GM13977 (cell line): Measurements from ENCODE around the gene GNAT3.

Experiments used
- DNase-seq: peaks from one replicate; pipeline ENCODE4 v3.0.0; 2012; ENCODE audit warnings: low spot score
- in situ Hi-C: fragments of 300-500 bp; cut with MboI; formaldehyde crosslinking; loops from one replicate; pipeline ENCODE4 v1.12.0; 2022; ENCODE audit warnings: low sequenced_read_pairs, low pct_unique_long_range_greater_than_20kb, mixed read lengths, inconsistent platforms; ENCODE audit not compliant: unreplicated experiment
- TF ChIP-seq, protein P1 (sequence below): IDR thresholded peaks from 2 replicates; pipeline ENCODE4 v1.5.1; 2012; ENCODE audit warnings: mild to moderate bottlenecking, control low read depth; ENCODE audit not compliant: insufficient read depth; ENCODE audit errors: extremely low read depth, missing control alignments

GNAT3 gene

DNA sequence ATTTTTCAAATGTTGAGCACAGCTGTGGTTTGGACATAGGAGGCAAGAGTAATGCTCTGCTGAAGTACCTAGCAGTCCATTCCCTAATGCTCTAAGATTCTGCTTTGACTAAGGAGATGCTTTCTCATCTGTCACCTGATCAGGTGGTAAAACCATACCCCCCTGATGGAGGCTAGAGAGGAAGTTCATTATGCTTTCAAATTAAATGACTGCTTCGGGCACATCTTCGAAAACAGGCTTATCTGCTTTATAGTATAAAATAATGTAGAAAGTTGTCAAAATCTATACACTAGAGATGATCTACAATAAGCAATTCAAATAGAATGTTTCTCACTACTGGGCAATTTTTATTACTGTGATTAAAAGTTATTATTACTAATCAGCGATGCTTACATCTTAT lies at the start of gene GNAT3:
Gene GNAT3 (minus strand): TSS at position 101 of the 400 bp plus-strand sequence. CDS start 138 bp downstream, outside the sequence.
- TF ChIP-seq, protein P1, sequence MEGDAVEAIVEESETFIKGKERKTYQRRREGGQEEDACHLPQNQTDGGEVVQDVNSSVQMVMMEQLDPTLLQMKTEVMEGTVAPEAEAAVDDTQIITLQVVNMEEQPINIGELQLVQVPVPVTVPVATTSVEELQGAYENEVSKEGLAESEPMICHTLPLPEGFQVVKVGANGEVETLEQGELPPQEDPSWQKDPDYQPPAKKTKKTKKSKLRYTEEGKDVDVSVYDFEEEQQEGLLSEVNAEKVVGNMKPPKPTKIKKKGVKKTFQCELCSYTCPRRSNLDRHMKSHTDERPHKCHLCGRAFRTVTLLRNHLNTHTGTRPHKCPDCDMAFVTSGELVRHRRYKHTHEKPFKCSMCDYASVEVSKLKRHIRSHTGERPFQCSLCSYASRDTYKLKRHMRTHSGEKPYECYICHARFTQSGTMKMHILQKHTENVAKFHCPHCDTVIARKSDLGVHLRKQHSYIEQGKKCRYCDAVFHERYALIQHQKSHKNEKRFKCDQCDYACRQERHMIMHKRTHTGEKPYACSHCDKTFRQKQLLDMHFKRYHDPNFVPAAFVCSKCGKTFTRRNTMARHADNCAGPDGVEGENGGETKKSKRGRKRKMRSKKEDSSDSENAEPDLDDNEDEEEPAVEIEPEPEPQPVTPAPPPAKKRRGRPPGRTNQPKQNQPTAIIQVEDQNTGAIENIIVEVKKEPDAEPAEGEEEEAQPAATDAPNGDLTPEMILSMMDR = no peak
- in situ Hi-C loops = no loop called here
- no peak for DNase-seq

GRCh38 chr7:80558116-80558515 lies 46.3 kb upstream of the GNAT3 start:
- TF ChIP-seq, protein P1 = no peak
- no peak for DNase-seq
- in situ Hi-C loops = no loop called here

GRCh38 chr7:80552031-80552694 lies 40.3 kb upstream of the GNAT3 start:
- in situ Hi-C loops = no loop called here

GRCh38 chr7:80550005-80550404 lies 38.1 kb upstream of the GNAT3 start:
- DNase-seq = no peak
- TF ChIP-seq, protein P1 = no peak
- in situ Hi-C loops = no loop called here

More at GRCh38 chr7:80552031-80552694, 40.3 kb upstream of the GNAT3 start:
- TF ChIP-seq, protein P1 = no peak
- DNase-seq = no peak

GRCh38 chr7:80548840-80549530 lies 37.1 kb upstream of the GNAT3 start:
- TF ChIP-seq, protein P1 = no peak
- in situ Hi-C loops = no loop called here
- DNase-seq = no peak

DNA sequence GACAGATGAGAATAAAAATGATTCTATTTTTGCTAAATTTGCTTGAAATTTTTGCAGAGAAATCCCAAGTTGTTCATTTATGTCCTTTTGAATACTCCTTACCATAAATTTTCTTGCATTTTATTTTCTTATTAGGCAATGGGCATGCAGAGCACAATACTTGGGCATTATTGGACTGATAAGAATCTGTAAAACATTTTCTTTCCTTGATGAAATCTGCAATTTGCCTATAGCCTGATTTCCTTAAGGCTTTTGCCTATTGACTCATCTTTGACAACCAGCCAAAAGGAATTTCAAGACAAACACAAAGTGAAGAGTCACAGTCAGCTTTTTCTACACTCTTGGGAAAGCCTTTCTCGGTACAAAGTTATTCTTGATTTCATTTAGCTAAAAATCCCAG lies 30.5 kb upstream of the GNAT3 start:
- in situ Hi-C loops = no loop called here
- TF ChIP-seq, protein P1 = no peak
- no peak for DNase-seq
